Keratinocyte (primary cell): ENCODE results near the gene LYRM7. TPM values are rescaled to one million over a fixed set of nuclear protein-coding genes. Genes with fewer than 3 reads are reported as not detected.

Experiments used
- DNase-seq: peaks from one replicate; pipeline ENCODE4 v3.0.0-alpha.2; 2011; ENCODE audit warnings: low read depth, missing footprints, low spot score
- FAIRE-seq: peaks from 2 replicates; lab custom pipeline; 2011; peaks lifted over from hg19 to GRCh38; lab: Jason Lieb, UNC
- H2AFZ ChIP-seq: 2 replicates; pipeline ENCODE4 v1.6.0; 2012; ENCODE audit warnings: low read length, control low read depth, inconsistent platforms; ENCODE audit not compliant: control insufficient read depth
- H3K27ac ChIP-seq: 2 replicates; pipeline ENCODE4 v1.5.1; 2011; ENCODE audit warnings: low read length; ENCODE audit not compliant: control insufficient read depth, insufficient read depth
- H3K27me3 ChIP-seq: 3 replicates; pipeline ENCODE4 v1.6.0; 2011; ENCODE audit warnings: low read length; ENCODE audit not compliant: control insufficient read depth, insufficient read depth; ENCODE audit errors: extremely low read depth
- H3K36me3 ChIP-seq, 2 experiments: 2 replicates in 1 of 2; 3 replicates in 1 of 2; pipeline ENCODE4 v1.5.1; 2011; ENCODE audit warnings: low read length in 2 of 2, mild to moderate bottlenecking in 1 of 2; ENCODE audit not compliant: control insufficient read depth in 2 of 2, insufficient read depth in 2 of 2; ENCODE audit errors: extremely low read depth in 1 of 2
- H3K4me1 ChIP-seq: 3 replicates; pipeline ENCODE4 v1.5.1; 2011; ENCODE audit warnings: low read length; ENCODE audit not compliant: control insufficient read depth, insufficient read depth; ENCODE audit errors: extremely low read depth
- H3K4me2 ChIP-seq: 3 replicates; pipeline ENCODE4 v1.6.0; 2011; ENCODE audit warnings: low read depth, low read length; ENCODE audit not compliant: control insufficient read depth, insufficient read depth; ENCODE audit errors: extremely low read depth
- H3K4me3 ChIP-seq, 3 experiments: fragments of 200-600 bp in 1 of 3; sonication (generic) in 1 of 3; 2 replicates in 2 of 3; 3 replicates in 1 of 3; pipeline ENCODE4 v1.5.1; 2011 to 2016; ENCODE audit warnings: low read length in 3 of 3, mild to moderate bottlenecking in 3 of 3, control low read depth in 2 of 3, inconsistent platforms in 1 of 3, low read depth in 1 of 3, mixed read lengths in 1 of 3, mixed run types in 1 of 3, moderate library complexity in 1 of 3; ENCODE audit not compliant: control insufficient read depth in 2 of 3, insufficient read depth in 2 of 3; ENCODE audit errors: extremely low read depth in 1 of 3
- H3K79me2 ChIP-seq: 2 replicates; pipeline ENCODE4 v1.6.0; 2012; ENCODE audit warnings: low read length; ENCODE audit not compliant: control insufficient read depth, insufficient read depth
- H3K9ac ChIP-seq: 3 replicates; pipeline ENCODE4 v1.6.0; 2011; ENCODE audit warnings: low read length; ENCODE audit not compliant: control insufficient read depth, insufficient read depth; ENCODE audit errors: extremely low read depth
- H3K9me1 ChIP-seq: 3 replicates; pipeline ENCODE4 v1.6.0; 2011; ENCODE audit warnings: low read length; ENCODE audit not compliant: control insufficient read depth, insufficient read depth; ENCODE audit errors: extremely low read depth
- H3K9me3 ChIP-seq: 2 replicates; pipeline ENCODE4 v1.5.1; 2012; ENCODE audit warnings: low read depth, low read length; ENCODE audit not compliant: control insufficient read depth
- H4K20me1 ChIP-seq: 3 replicates; pipeline ENCODE4 v1.6.0; 2011; ENCODE audit warnings: low read length; ENCODE audit not compliant: control insufficient read depth, insufficient read depth; ENCODE audit errors: extremely low read depth
- EZH2 ChIP-seq: IDR thresholded peaks from one replicate; pipeline ENCODE4 v1.6.1; 2012; ENCODE audit warnings: inconsistent platforms, mild to moderate bottlenecking, low read length, moderate library complexity
- dilution Hi-C: fragments of 300-500 bp; cut with MboI; formaldehyde crosslinking; loops from one replicate; pipeline ENCODE4 v1.7.0; 2020; ENCODE audit warnings: low sequenced_read_pairs; ENCODE audit not compliant: extremely low pct_ligation_motif_present
- polyA plus RNA-seq, 5 experiments: library from polyadenylated mRNA; depleted of rRNA in 3 of 5; stranded (reverse) in 3 of 5; stranded (forward) in 1 of 5; unstranded in 1 of 5; fragments of >200 nt; gene quantifications; 1 replicate in 1 of 5; 2 replicates in 3 of 5; 3 replicates in 1 of 5; pipeline versions ENCODE4 v1.2.1 to v1.2.3, GENCODE V29; 2011 to 2012; ENCODE audit warnings: missing spikeins in 2 of 5, low read depth in 1 of 5, low replicate concordance in 1 of 5
- TF ChIP-seq, protein P1 (sequence below), 3 experiments: IDR thresholded peaks in 1 of 3; conservative IDR thresholded peaks in 1 of 3; optimal IDR thresholded peaks in 1 of 3; 2 replicates in 2 of 3; 3 replicates in 1 of 3; pipeline versions ENCODE3 to v1.5.1; 2011; ENCODE audit warnings: low read length in 3 of 3, mild to moderate bottlenecking in 3 of 3, moderate library complexity in 2 of 3, control low read depth in 1 of 3, inconsistent platforms in 1 of 3; ENCODE audit not compliant: insufficient read depth in 2 of 3; ENCODE audit errors: extremely low read depth in 1 of 3

The LYRM7 gene
- polyA plus RNA-seq, 1 donor (not counting 4 experiments of a cell fraction or from before 2014, with no cell fraction given): 5.5 TPM

DNA sequence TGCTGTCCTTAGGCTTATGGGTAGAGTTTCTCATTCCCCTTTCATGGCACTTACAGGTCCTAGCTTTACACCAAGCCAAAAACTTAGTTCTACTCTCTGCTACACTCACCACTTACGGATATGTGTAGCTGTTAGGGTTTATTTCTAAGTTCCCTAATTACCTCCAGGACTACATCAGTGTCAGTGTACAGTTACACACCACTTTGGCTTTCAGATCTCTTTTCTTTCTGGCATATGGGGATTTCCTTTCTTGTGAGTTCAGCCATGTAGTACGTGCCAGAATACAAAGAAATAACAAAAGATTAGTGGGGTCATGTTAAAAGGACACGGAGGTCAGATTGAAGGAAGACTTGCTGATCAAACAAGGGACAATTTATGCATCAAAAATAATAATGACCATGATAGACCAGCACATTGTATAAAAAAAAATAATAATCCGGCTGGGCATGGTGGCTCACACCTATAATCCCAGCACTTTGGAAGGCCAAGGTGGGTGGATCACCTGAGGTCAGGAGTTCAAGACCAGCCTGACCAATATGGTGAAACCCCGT, 41.8 kb downstream of the LYRM7 start:
- H4K20me1 ChIP-seq: no peaks in the 10 kb centered on the region
- dilution Hi-C loops: no loop called here
- H3K36me3 ChIP-seq: no peaks in the 10 kb centered on the region
- no peak overlapping the region for H3K27ac ChIP-seq
- H3K9ac ChIP-seq: no peak overlapping the region
- H3K9me3 ChIP-seq: no peaks in the 10 kb centered on the region
- DNase-seq (no peak), FAIRE-seq (no peak)
- H3K4me1 ChIP-seq: no peaks in the 10 kb centered on the region
- H3K4me3 ChIP-seq: no peak overlapping the region
- no peaks in the 10 kb centered on the region for H3K9me1 ChIP-seq
- no peak for TF ChIP-seq EZH2
- TF ChIP-seq, protein P1, sequence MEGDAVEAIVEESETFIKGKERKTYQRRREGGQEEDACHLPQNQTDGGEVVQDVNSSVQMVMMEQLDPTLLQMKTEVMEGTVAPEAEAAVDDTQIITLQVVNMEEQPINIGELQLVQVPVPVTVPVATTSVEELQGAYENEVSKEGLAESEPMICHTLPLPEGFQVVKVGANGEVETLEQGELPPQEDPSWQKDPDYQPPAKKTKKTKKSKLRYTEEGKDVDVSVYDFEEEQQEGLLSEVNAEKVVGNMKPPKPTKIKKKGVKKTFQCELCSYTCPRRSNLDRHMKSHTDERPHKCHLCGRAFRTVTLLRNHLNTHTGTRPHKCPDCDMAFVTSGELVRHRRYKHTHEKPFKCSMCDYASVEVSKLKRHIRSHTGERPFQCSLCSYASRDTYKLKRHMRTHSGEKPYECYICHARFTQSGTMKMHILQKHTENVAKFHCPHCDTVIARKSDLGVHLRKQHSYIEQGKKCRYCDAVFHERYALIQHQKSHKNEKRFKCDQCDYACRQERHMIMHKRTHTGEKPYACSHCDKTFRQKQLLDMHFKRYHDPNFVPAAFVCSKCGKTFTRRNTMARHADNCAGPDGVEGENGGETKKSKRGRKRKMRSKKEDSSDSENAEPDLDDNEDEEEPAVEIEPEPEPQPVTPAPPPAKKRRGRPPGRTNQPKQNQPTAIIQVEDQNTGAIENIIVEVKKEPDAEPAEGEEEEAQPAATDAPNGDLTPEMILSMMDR (optimal IDR thresholded peaks at IDR 0.05 in 1 of 3, IDR thresholded peaks at IDR 0.05 in 1 of 3, conservative IDR thresholded peaks at IDR 0.05 in 1 of 3; ENCODE audit: extremely low read depth in 1 of 3, insufficient read depth in 2 of 3, low read length in 3 of 3): no peak
- no peak overlapping the region for H2AFZ ChIP-seq
- no peak overlapping the region for H3K4me2 ChIP-seq
- H3K27me3 ChIP-seq: no peaks in the 10 kb centered on the region
- H3K79me2 ChIP-seq: no peaks in the 10 kb centered on the region

DNA sequence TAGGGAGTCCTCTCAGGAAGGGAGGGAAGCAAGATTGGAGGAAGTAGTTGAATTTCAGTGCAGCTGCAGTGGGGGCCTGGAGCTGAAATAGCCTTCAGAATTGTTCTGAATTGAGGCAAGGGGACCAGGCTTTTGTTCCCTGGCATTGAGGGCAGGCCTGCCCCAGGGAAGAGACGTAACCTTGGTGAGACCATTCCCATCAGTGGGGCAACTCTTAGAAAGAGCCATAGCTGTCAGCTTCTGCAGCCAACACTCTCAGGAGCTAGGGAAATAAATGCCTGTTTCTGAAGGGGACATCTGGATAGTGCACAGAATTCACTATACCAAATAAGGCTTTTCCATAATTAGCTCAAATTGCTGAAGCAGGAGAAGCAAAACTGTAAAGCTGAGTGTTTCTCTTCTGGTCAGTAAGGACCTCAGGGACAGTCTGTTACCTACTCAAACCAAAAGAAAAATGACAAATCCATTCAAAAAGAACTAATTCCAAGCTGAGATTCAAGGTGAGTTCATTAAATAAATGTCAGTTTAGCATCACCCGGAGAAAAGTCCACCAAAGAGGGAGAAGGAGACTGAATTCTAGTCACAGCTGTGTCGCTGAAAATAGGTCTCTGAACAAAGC, 44.0 kb downstream of the LYRM7 start:
- no peaks in the 10 kb centered on the region for H4K20me1 ChIP-seq
- TF ChIP-seq, protein P1 (optimal IDR thresholded peaks at IDR 0.05 in 1 of 3, IDR thresholded peaks at IDR 0.05 in 1 of 3, conservative IDR thresholded peaks at IDR 0.05 in 1 of 3; ENCODE audit: extremely low read depth in 1 of 3, insufficient read depth in 2 of 3, low read length in 3 of 3): no peak
- TF ChIP-seq EZH2: no peak
- FAIRE-seq (no peak), DNase-seq (no peak)
- dilution Hi-C loops: no loop called here
- H3K9me1 ChIP-seq: no peaks in the 10 kb centered on the region
- no peak overlapping the region for H2AFZ ChIP-seq
- no peaks in the 10 kb centered on the region for H3K36me3 ChIP-seq
- H3K4me3 ChIP-seq: no peak overlapping the region
- no peaks in the 10 kb centered on the region for H3K27me3 ChIP-seq
- no peak overlapping the region for H3K4me2 ChIP-seq
- no peak overlapping the region for H3K9ac ChIP-seq
- no peaks in the 10 kb centered on the region for H3K9me3 ChIP-seq
- H3K79me2 ChIP-seq: no peaks in the 10 kb centered on the region
- no peak overlapping the region for H3K27ac ChIP-seq
- peaks cover 6% of the 10 kb centered on the region for H3K4me1 ChIP-seq
